GM21423 (cell line): Measurements from ENCODE around the gene SYT13.
"Not testable (repeated sequence)": the region's sequence is repeated elsewhere in the genome, so short reads cannot be mapped to it uniquely, and the experiment has no call there.

Experiments
- ATAC-seq: cut with Tn5 transposase; IDR thresholded peaks from one replicate; pipeline ENCODE4 v1.9.1; 2021; ENCODE audit warnings: mild to moderate bottlenecking, moderate library complexity; ENCODE audit not compliant: unreplicated experiment

SYT13 gene

DNA sequence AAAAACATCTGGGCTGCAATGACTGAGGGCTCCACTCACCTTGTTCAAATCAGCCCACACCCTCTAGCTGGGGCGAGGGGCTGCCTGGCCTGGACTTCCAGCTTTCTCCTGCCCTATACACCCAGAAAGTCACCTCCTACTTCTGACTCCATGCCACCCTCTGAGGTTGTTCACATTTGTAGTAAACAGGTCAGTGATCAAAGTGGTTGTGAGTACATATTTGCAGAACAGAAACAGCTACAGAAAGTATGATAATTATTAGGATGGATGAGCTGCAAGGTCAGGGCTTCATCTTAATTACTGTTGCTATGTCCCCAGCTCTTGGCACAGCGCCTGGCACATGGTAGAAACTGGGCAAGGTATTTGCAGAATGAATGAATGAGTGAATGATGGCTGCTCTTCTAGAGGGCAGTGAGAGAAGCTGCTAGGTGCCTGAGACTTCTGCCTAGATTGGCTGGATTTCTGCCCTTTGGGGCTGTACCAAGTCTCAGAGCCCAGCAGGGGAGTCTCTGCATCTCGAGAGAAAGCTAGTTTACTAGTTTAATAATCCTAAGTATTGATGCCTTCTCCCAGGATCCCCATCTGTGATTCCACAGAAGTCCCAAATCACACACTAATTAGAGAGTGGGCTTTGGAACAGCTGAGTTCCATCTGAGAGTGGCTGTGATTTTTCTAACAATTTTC is 36.0 kb downstream of the SYT13 start:
- no peak for ATAC-seq

- ATAC-seq: not testable (repeated sequence)
These were observed 36.8 kb downstream of the SYT13 start for GRCh38 chr11:45249372-45249771.

GRCh38 chr11:45248501-45249011 is 37.6 kb downstream of the SYT13 start:
- no peak for ATAC-seq

- ATAC-seq: no peak
These were observed 38.7 kb downstream of the SYT13 start for GRCh38 chr11:45247433-45247832.

DNA sequence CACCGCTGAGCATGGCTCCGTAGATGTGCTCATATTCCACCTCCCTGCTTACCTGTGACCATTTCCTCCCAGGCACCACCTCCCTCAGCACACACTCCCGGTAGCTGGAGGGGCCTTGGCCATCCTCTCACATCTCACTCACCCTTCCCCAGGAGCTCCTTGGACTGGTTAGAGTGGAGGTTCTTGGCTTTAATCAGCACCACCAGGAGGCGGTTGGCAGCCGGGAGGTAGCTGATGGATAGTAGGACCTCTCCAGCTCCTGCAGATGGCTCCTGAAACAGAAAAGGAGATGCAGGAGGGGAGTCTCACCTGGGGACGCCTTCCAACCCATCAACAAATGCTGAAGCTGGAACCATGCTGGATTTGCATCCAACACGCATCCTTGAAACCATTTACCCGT is 39.9 kb downstream of the SYT13 start:
- ATAC-seq: no peak

- ATAC-seq: no peak
These were observed 40.7 kb downstream of the SYT13 start for GRCh38 chr11:45245218-45246045.

- no peak for ATAC-seq
These were observed 42.2 kb downstream of the SYT13 start for GRCh38 chr11:45243967-45244366.

GRCh38 chr11:45239733-45240132 is 46.4 kb downstream of the SYT13 start:
- ATAC-seq: no peak

GRCh38 chr11:45238724-45239123 is 47.4 kb downstream of the SYT13 start:
- no peak for ATAC-seq

DNA sequence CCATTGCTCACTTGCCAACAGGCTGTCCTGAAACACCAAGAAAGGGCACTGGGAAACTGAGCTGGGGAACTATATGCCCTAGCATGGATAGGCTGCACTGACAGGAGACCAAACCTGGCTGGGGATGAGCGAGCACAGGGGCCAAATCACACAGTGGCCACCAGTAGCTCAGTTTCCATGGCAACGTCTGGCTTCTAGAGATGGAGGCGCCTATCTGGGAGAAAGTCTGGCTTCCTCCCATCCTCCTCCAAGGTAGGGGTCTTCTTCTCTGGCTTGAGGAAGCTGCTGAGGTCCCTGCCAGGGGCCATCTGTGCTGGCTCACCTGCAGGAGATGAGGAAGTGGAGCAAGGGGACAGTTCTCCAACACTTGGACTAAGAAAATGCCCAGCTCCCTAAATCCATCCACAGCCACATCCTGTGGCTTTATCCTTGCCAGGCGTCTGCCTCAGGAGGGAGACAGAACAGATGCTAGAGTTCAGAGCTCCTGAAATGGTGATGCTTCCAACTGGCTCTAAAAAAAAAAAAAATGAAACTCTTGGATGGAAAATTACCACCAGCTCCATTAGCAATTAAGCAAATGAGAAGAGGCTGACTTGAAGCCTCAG is 48.3 kb downstream of the SYT13 start:
- no peak for ATAC-seq

- no peak for ATAC-seq
These were observed 51.7 kb downstream of the SYT13 start for GRCh38 chr11:45234306-45235006.

GRCh38 chr11:45233804-45234170 is 52.4 kb downstream of the SYT13 start:
- no peak for ATAC-seq

- peak; percentile 62 for ATAC-seq
These were observed 52.9 kb downstream of the SYT13 start for GRCh38 chr11:45233121-45233803.

DNA sequence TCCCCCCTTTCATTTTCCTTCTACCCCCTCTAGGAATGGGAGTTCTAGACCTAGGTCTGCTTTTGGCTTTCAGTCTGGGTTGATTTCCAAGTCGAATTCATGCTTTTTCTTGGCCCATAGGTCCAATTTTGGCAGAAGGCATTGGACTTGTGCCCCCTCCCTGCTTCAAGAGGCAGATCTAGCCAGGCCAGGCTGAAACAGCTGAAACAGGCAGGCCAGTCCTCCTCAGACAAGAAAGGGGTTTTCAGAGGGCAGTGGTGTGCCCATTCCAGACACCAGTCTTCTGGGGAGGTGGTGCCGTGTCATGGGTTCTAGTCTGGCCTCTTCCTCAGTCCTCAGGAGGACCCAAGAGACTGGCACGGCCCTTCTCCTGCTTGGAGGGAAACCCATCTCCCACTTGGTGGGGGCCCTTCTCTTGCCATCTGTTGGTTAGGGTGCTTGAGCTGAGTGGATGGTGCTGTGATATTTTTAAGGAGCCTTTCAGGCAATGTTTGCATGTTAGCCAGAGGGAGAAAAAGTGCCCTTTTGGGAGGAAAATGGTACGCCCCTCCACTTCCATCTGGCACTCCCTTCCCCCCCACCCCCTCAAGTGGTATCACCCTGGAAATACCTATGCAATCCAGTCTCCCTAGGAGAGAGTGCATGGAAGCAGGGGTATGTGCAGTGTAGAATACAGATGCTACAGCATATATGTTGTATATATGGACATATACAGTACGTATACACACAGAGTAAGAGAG is 53.6 kb downstream of the SYT13 start:
- ATAC-seq: no peak

GRCh38 chr11:45229401-45230020 is 56.6 kb downstream of the SYT13 start:
- no peak for ATAC-seq

DNA sequence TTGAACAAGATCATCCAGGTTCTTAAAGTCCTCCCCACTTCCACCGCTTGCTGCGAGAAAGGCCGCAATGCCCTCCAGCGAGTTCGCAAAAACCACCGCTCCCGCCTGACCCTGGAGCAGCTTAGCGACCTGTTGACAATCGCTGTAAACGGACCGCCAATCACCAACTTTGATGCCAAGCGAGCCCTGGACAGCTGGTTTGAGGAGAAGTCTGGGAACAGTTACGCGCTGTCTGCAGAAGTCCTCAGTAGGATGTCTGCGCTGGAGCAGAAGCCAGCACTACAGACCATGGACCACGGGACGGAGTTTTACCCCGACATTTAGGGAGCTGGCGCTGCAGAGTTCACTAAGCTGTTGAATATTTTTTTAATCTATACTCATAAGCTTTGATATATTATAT is 58.3 kb downstream of the SYT13 start:
- ATAC-seq: no peak

GRCh38 chr11:45226901-45227300 is 59.2 kb downstream of the SYT13 start:
- no peak for ATAC-seq

DNA sequence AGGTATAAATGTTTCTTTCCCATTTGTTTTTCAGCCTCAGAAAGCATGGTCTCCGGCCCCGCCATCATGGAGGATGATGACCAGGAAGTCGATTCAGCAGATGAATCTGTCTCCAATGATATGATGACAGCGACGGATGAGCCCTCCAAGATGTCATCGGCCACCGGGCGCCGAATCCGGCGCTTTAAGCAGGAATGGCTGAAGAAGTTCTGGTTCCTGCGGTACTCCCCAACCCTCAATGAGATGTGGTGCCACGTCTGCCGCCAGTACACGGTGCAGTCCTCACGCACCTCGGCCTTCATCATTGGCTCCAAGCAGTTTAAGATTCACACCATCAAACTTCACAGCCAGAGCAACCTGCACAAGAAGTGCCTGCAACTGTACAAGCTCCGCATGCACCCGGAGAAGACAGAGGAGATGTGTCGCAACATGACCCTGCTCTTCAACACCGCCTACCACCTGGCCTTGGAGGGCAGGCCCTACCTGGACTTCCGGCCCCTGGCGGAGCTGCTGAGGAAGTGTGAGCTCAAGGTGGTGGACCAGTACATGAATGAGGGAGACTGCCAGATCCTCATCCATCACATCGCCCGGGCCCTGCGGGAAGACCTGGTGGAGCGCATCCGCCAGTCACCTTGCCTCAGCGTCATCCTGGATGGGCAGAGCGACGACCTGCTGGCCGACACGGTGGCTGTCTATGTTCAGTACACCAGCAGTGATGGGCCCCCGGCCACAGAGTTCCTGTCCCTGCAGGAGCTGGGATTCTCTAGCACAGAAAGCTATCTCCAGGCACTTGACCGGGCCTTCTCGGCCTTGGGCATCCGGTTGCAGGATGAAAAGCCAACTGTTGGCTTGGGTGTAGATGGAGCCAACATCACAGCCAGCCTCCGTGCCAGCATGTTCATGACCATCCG is 59.9 kb downstream of the SYT13 start:
- no peak for ATAC-seq
